Measurements from ENCODE around the gene VEGFD. TPM values are rescaled to one million over a fixed set of nuclear protein-coding genes. Genes with fewer than 3 reads are reported as not detected.

VEGFD gene
- polyA plus RNA-seq (2011; rRNA removed) (1.8 and 2.0 TPM in 2 replicates), polyA plus RNA-seq (2017; fragmentation: RNase III; extraction: RNeasy Plus Mini Kit Qiagen cat#74134 plus additional on column Dnase treatment) (0.57 to 0.66 TPM (median 0.62 TPM) in 3 replicates), polyA minus RNA-seq (2011; rRNA and poly(A)+ RNA removed) (0.44 and 0.54 TPM in 2 replicates)
- 0.63 and 1.0 TPM in 2 replicates for polyA plus RNA-seq (2012; cell fraction: cytosol; rRNA removed)
- polyA plus RNA-seq (2012; cell fraction: nucleus; rRNA removed) = 3.0 and 7.6 TPM in 2 replicates

GRCh38 chrX:15384304-15384703, at the start of gene VEGFD:
Gene VEGFD (minus strand): TSS chrX:15384413. CDS start chrX:15383946, 467 bp downstream.
- ChIA-PET POLR2A (no interaction called here), CTCF (no interaction called here)
- DNase-seq (ENCODE audit: low read depth in 1 of 2, low spot score in 1 of 2) (peak in 1 of 2 experiments; percentile 5), FAIRE-seq (no peak), ATAC-seq (peak in 1 of 2 experiments; percentile 44; a peak in 2 of 6 replicates)
- 42% methylated on average over 2 of the region's 2 CpGs for WGBS (ENCODE audit: missing lambda C conversion rate)
- 0 out of 6 replicates have a peak within 1 kb of the TSS, but pooled peaks of 1 of the 2 experiments have one; percentile 28 for H3K27ac ChIP-seq
- H3K4me2 ChIP-seq = peak within 1 kb of the TSS; percentile 12; the same call in 2 of the 3 replicates
- no peak within 1 kb of the TSS for H3K4me3 ChIP-seq
- H3K4me1 ChIP-seq = peaks cover 13% of the 10 kb centered on the region
- H3K9me3 ChIP-seq = no peaks in the 10 kb centered on the region
- no peak for TF ChIP-seq HDAC2 (IDR thresholded peaks at IDR 0.05)
- TF ChIP-seq MYC (IDR thresholded peaks at IDR 0.05; ENCODE audit: borderline replicate concordance, low read length) = no peak
- TF ChIP-seq RAD21 (conservative IDR thresholded peaks at IDR 0.05 in 1 of 2, IDR thresholded peaks at IDR 0.05 in 1 of 2) = no peak
- TF ChIP-seq ATOH8 (CRISPR knock-in tag; IDR thresholded peaks at IDR 0.05; ENCODE audit: low read depth) = no peak
- TF ChIP-seq PHF8 (IDR thresholded peaks at IDR 0.05; ENCODE audit: borderline replicate concordance, low read depth) = no peak
- TF ChIP-seq BHLHE40 (IDR thresholded peaks at IDR 0.05; ENCODE audit: low read depth, low read length) = no peak
- TF ChIP-seq ELK1 (IDR thresholded peaks at IDR 0.05; ENCODE audit: low read depth, low read length) = no peak
- TF ChIP-seq HOXB13 (CRISPR knock-in tag; IDR thresholded peaks at IDR 0.05; ENCODE audit: low read depth) = no peak
- TF ChIP-seq POLR2A (IDR thresholded peaks at IDR 0.05; ENCODE audit: low read length) = no peak
- no peak for TF ChIP-seq CHD4 (IDR thresholded peaks at IDR 0.05; ENCODE audit: borderline replicate concordance)

GRCh38 chrX:15430584-15430983, 46.4 kb upstream of the VEGFD start:
- FAIRE-seq (peak; percentile 78), ATAC-seq (no peak), DNase-seq (ENCODE audit: low read depth in 1 of 2, low spot score in 1 of 2) (no peak)
- ChIA-PET CTCF (no interaction called here), POLR2A (no interaction called here)
- H3K4me1 ChIP-seq = no peaks in the 10 kb centered on the region
- H3K27ac ChIP-seq = no peak overlapping the region
- no peak overlapping the region for H3K4me2 ChIP-seq
- H3K4me3 ChIP-seq = no peak overlapping the region
- TF ChIP-seq TFCP2L1 (CRISPR knock-in tag; IDR thresholded peaks at IDR 0.05) (no peak), ZC3H11A (IDR thresholded peaks at IDR 0.05) (no peak), FOXS1 (CRISPR knock-in tag; IDR thresholded peaks at IDR 0.05) (no peak), ZFP36 (IDR thresholded peaks at IDR 0.05; ENCODE audit: borderline replicate concordance, partially characterized antibody) (no peak), MAX (IDR thresholded peaks at IDR 0.05) (no peak), NFE2L2 (conservative IDR thresholded peaks at IDR 0.05; ENCODE audit: low read length) (no peak), RARB (CRISPR knock-in tag; IDR thresholded peaks at IDR 0.05) (no peak), REST (IDR thresholded peaks at IDR 0.05) (no peak), PBX3 (IDR thresholded peaks at IDR 0.05) (no peak)
- no peaks in the 10 kb centered on the region for H3K9me3 ChIP-seq
- WGBS (ENCODE audit: missing lambda C conversion rate) = 93% methylated on average over 1 of the region's 1 CpG
